IMR-90 (cell line): Measurements from ENCODE around the gene PLXNC1. TPM values are rescaled to one million over a fixed set of nuclear protein-coding genes. Genes with fewer than 3 reads are reported as not detected.

Source experiments
- ATAC-seq: fragments of 200-7000 bp; cut with Tn5 transposase; 2 replicates; pipeline ENCODE4 v1.9.1; 2020; ENCODE audit warnings: low read depth, mild to moderate bottlenecking, moderate library complexity
- BruUV-seq: library from RNA; stranded (reverse); fragments of 400-500 nt; replicated peaks from 2 replicates; lab custom pipeline; 2021; lab: Mats Ljungman, UMichigan
- CTCF ChIA-PET: fragments of 300-600 bp; formaldehyde crosslinking; extraction: SDS; loops from one replicate; lab custom pipeline; 2021; ENCODE audit warnings: antibody characterized with exemption; lab: Yijun Ruan, JAX
- POLR2A ChIA-PET: fragments of 300-600 bp; sonication (Branson Sonifier 250); formaldehyde crosslinking; loops from one replicate; lab custom pipeline; 2022; ENCODE audit warnings: antibody characterized with exemption; ENCODE audit not compliant: unreplicated experiment; lab: Charles Lee
- DNase-seq: peaks from one replicate; pipeline ENCODE4 v3.0.0; 2013
- H2AFZ ChIP-seq: replicated peaks from 2 replicates; pipeline ENCODE3; 2013; ENCODE audit warnings: low read length, mild to moderate bottlenecking; ENCODE audit not compliant: poor library complexity
- H2AK5ac ChIP-seq: 2 replicates; pipeline ENCODE4 v1.6.1; 2013; ENCODE audit warnings: low read depth, low read length, inconsistent platforms
- H2AK9ac ChIP-seq: replicated peaks from 2 replicates; pipeline ENCODE3; 2013; ENCODE audit warnings: mild to moderate bottlenecking, low read depth, low read length, moderate library complexity; ENCODE audit not compliant: poor library complexity
- H2BK120ac ChIP-seq: 2 replicates; pipeline ENCODE4 v1.6.1; 2013; ENCODE audit warnings: low read depth, low read length, inconsistent platforms
- H2BK15ac ChIP-seq: 3 replicates; pipeline ENCODE4 v1.6.1; 2013; ENCODE audit warnings: low read depth, low read length, inconsistent platforms
- H2BK20ac ChIP-seq: 2 replicates; pipeline ENCODE4 v1.6.1; 2013; ENCODE audit warnings: low read depth, mild to moderate bottlenecking, inconsistent platforms, low read length, moderate library complexity
- H2BK5ac ChIP-seq: 2 replicates; pipeline ENCODE4 v1.6.1; 2013; ENCODE audit warnings: mild to moderate bottlenecking, low read depth, low read length, inconsistent platforms; ENCODE audit not compliant: poor library complexity, severe bottlenecking
- H3K14ac ChIP-seq: replicated peaks from 2 replicates; pipeline ENCODE4 v1.6.1; 2013; ENCODE audit warnings: low read depth, low read length, inconsistent platforms
- H3K18ac ChIP-seq: 2 replicates; pipeline ENCODE4 v1.6.1; 2013; ENCODE audit warnings: low read depth, low read length, control low read depth
- H3K23ac ChIP-seq: 2 replicates; pipeline ENCODE4 v1.6.1; 2013; ENCODE audit warnings: low read depth, low read length, inconsistent platforms
- H3K27ac ChIP-seq: 2 replicates; pipeline ENCODE4 v1.5.1; 2013; ENCODE audit warnings: mild to moderate bottlenecking, control low read depth, low read length; ENCODE audit not compliant: insufficient read depth
- H3K27me3 ChIP-seq: 2 replicates; pipeline ENCODE4 v1.6.1; 2013; ENCODE audit warnings: low read length; ENCODE audit not compliant: control insufficient read depth, insufficient read depth
- H3K36me3 ChIP-seq: 2 replicates; pipeline ENCODE4 v1.6.1; 2013; ENCODE audit warnings: low read length, mixed read lengths; ENCODE audit not compliant: control insufficient read depth, insufficient read depth
- H3K4ac ChIP-seq: 2 replicates; pipeline ENCODE4 v1.6.1; 2013; ENCODE audit warnings: low read depth, low read length, inconsistent platforms
- H3K4me1 ChIP-seq: 2 replicates; pipeline ENCODE4 v1.6.1; 2013; ENCODE audit warnings: low read length, mixed read lengths; ENCODE audit not compliant: control insufficient read depth, insufficient read depth
- H3K4me2 ChIP-seq: 2 replicates; pipeline ENCODE4 v1.6.1; 2013; ENCODE audit warnings: low read depth, mild to moderate bottlenecking, control low read depth, low read length, moderate library complexity
- H3K4me3 ChIP-seq: 2 replicates; pipeline ENCODE4 v1.5.1; 2013; ENCODE audit warnings: low read depth, mild to moderate bottlenecking, control low read depth, low read length, moderate library complexity; ENCODE audit not compliant: insufficient read depth
- H3K56ac ChIP-seq: 2 replicates; pipeline ENCODE4 v1.6.1; 2013; ENCODE audit warnings: low read length, inconsistent platforms; ENCODE audit not compliant: insufficient read depth; ENCODE audit errors: extremely low read depth
- H3K79me1 ChIP-seq, 2 experiments: 2 replicates each; pipeline ENCODE4 v1.6.1; 2013; ENCODE audit warnings: low read length in 2 of 2, inconsistent platforms in 1 of 2, low read depth in 1 of 2
- H3K9ac ChIP-seq: 2 replicates; pipeline ENCODE4 v1.6.1; 2013; ENCODE audit warnings: low read depth, low read length, control low read depth
- H3K9me1 ChIP-seq: 2 replicates; pipeline ENCODE4 v1.6.1; 2013; ENCODE audit warnings: low read length, inconsistent platforms; ENCODE audit not compliant: insufficient read depth
- H3K9me3 ChIP-seq: 2 replicates; pipeline ENCODE4 v1.6.1; 2013; ENCODE audit warnings: low read length; ENCODE audit not compliant: control insufficient read depth, insufficient read depth
- H4K20me1 ChIP-seq: 2 replicates; pipeline ENCODE4 v1.6.1; 2013; ENCODE audit warnings: low read length, inconsistent platforms; ENCODE audit not compliant: insufficient read depth
- H4K5ac ChIP-seq: 2 replicates; pipeline ENCODE4 v1.6.1; 2013; ENCODE audit warnings: mild to moderate bottlenecking, low read depth, low read length, control low read depth
- H4K8ac ChIP-seq, 2 experiments: 2 replicates each; pipeline ENCODE4 v1.6.1; 2013; ENCODE audit warnings: low read depth in 2 of 2, low read length in 2 of 2, control low read depth in 1 of 2, inconsistent platforms in 1 of 2
- H4K91ac ChIP-seq: 2 replicates; pipeline ENCODE4 v1.6.1; 2013; ENCODE audit warnings: low read depth, low read length, inconsistent platforms; ENCODE audit not compliant: insufficient read depth
- BHLHE40 ChIP-seq: fragments of 150-350 bp; IDR thresholded peaks from 2 replicates; pipeline ENCODE4 v1.6.1; 2016; ENCODE audit warnings: mild to moderate bottlenecking, low read depth, low read length
- CEBPB ChIP-seq: IDR thresholded peaks from 2 replicates; pipeline ENCODE4 v1.6.1; 2012; ENCODE audit warnings: low read depth, low read length, improper control_type of control experiment
- CHD1 ChIP-seq: IDR thresholded peaks from 2 replicates; pipeline ENCODE4 v1.6.1; 2012; ENCODE audit warnings: low read depth, low read length, improper control_type of control experiment
- CTCF ChIP-seq: conservative IDR thresholded peaks from 2 replicates; pipeline ENCODE4 v1.5.1; 2012; ENCODE audit warnings: mild to moderate bottlenecking, low read depth, low read length, improper control_type of control experiment
- ELK1 ChIP-seq: fragments of 150-350 bp; IDR thresholded peaks from 2 replicates; pipeline ENCODE4 v1.6.1; 2016; ENCODE audit warnings: low read depth, mild to moderate bottlenecking, low read length, moderate library complexity, borderline replicate concordance
- FOS ChIP-seq: fragments of 150-350 bp; IDR thresholded peaks from 2 replicates; pipeline ENCODE4 v1.6.1; 2016; ENCODE audit warnings: low read depth, low read length
- MAFK ChIP-seq: IDR thresholded peaks from 2 replicates; pipeline ENCODE4 v1.6.1; 2012; ENCODE audit warnings: low read depth, low read length, improper control_type of control experiment
- MAZ ChIP-seq: IDR thresholded peaks from 2 replicates; pipeline ENCODE4 v1.6.1; 2012; ENCODE audit warnings: low read depth, mild to moderate bottlenecking, low read length, improper control_type of control experiment, moderate library complexity, borderline replicate concordance
- MXI1 ChIP-seq: IDR thresholded peaks from 2 replicates; pipeline ENCODE4 v1.6.1; 2012; ENCODE audit warnings: low read depth, mild to moderate bottlenecking, low read length, moderate library complexity, borderline replicate concordance
- NFE2L2 ChIP-seq: fragments of 150-350 bp; IDR thresholded peaks from 2 replicates; pipeline ENCODE4 v1.6.1; 2016; ENCODE audit warnings: low read depth, mild to moderate bottlenecking, low read length
- POLR2A ChIP-seq: IDR thresholded peaks from 2 replicates; pipeline ENCODE4 v1.6.1; 2012; ENCODE audit warnings: mild to moderate bottlenecking, low read depth, low read length
- RAD21 ChIP-seq: IDR thresholded peaks from 2 replicates; pipeline ENCODE4 v1.6.1; 2012; ENCODE audit warnings: low read length, improper control_type of control experiment
- RCOR1 ChIP-seq: IDR thresholded peaks from 2 replicates; pipeline ENCODE4 v1.6.1; 2012; ENCODE audit warnings: mild to moderate bottlenecking, low read length, improper control_type of control experiment; ENCODE audit not compliant: insufficient replicate concordance
- RFX5 ChIP-seq: IDR thresholded peaks from 2 replicates; pipeline ENCODE4 v1.8.0; 2012; ENCODE audit warnings: low read depth, mild to moderate bottlenecking, low read length, moderate library complexity
- SMC3 ChIP-seq: fragments of 150-350 bp; IDR thresholded peaks from 2 replicates; pipeline ENCODE4 v1.6.1; 2016; ENCODE audit warnings: low read depth, mild to moderate bottlenecking, antibody characterized with exemption, low read length, moderate library complexity
- USF2 ChIP-seq: fragments of 150-350 bp; IDR thresholded peaks from 2 replicates; pipeline ENCODE4 v1.6.1; 2017; ENCODE audit warnings: mild to moderate bottlenecking, antibody characterized with exemption, low read length, low read depth
- WGBS, 2 experiments: methylation state at CpG; one replicate each; pipeline versions ENCODE4 v1.1.5 to v1.1.7; 2013; ENCODE audit warnings: missing lambda C conversion rate in 2 of 2; ENCODE audit not compliant: insufficient read length in 1 of 2; ENCODE audit errors: extremely low coverage in 2 of 2; 5-methylcytosine and 5-hydroxymethylcytosine counted together
- dilution Hi-C: fragments of 300-500 bp; cut with HindIII; formaldehyde crosslinking; loops from one replicate; pipeline ENCODE4 v1.14.3; 2018; ENCODE audit warnings: low sequenced_read_pairs; ENCODE audit not compliant: unreplicated experiment
- in situ Hi-C: fragments of 300-500 bp; cut with MboI; formaldehyde crosslinking; loops from 3 replicates; pipeline ENCODE4 v1.14.3; 2019; ENCODE audit warnings: low sequenced_read_pairs, inconsistent platforms, mixed read lengths
- intact Hi-C: fragments of 100-400 bp; cut with micrococcal nuclease; formaldehyde crosslinking; loops from 2 replicates; pipeline ENCODE4 v1.10.0; 2022
- polyA plus RNA-seq, 3 experiments: library from polyadenylated mRNA; depleted of rRNA; stranded (reverse); fragments of >200 nt; gene quantifications; 2 replicates each; pipeline ENCODE4 v1.2.3, GENCODE V29; 2012; ENCODE audit warnings: low replicate concordance in 1 of 3
- total RNA-seq: library from RNA; depleted of rRNA; stranded (reverse); fragments of >200 nt; gene quantifications from 2 replicates; pipeline ENCODE4 v1.2.3, GENCODE V29; 2012

Gene PLXNC1
- total and polyA plus RNA-seq, 2 of the 4 experiments (the other 2 are of a cell fraction): 1.0 to 1.6 TPM

- H3K4me1 ChIP-seq: no peaks in the 10 kb centered on the region
- H3K9me1 ChIP-seq: no peaks in the 10 kb centered on the region; the same call in 1 of the 2 replicates
- H3K36me3 ChIP-seq: no peaks in the 10 kb centered on the region
- no peaks in the 10 kb centered on the region for H3K27me3 ChIP-seq
- intact Hi-C loops (no loop called here), dilution Hi-C loops (no loop called here), in situ Hi-C loops (no loop called here)
- no peak overlapping the region for H2AK5ac ChIP-seq
- TF ChIP-seq RFX5 (no peak), CTCF (no peak), RAD21 (no peak), MXI1 (no peak), POLR2A (no peak), RCOR1 (no peak), ELK1 (no peak), CHD1 (no peak), FOS (no peak), NFE2L2 (no peak), CEBPB (no peak), USF2 (no peak), SMC3 (no peak), MAZ (no peak), MAFK (no peak), BHLHE40 (no peak)
- WGBS, 2 experiments: no CpG with 5 or more reads among the region's 6 CpGs
- H3K9me3 ChIP-seq: no peaks in the 10 kb centered on the region
- no peak overlapping the region for H4K5ac ChIP-seq
- H2BK15ac ChIP-seq: no peak overlapping the region
- ChIA-PET CTCF (no interaction called here), POLR2A (no interaction called here)
- no peak overlapping the region for H4K91ac ChIP-seq
- no peak overlapping the region for H2BK20ac ChIP-seq
- no peak overlapping the region for H3K14ac ChIP-seq
- H3K4me3 ChIP-seq: no peak overlapping the region
- H3K27ac ChIP-seq: no peak overlapping the region
- H2AK9ac ChIP-seq: no peak overlapping the region
- no peak overlapping the region for H2BK5ac ChIP-seq
- no peak overlapping the region for H3K9ac ChIP-seq
- H4K20me1 ChIP-seq: no peaks in the 10 kb centered on the region
- H3K23ac ChIP-seq: no peak overlapping the region
- no peak overlapping the region for H4K8ac ChIP-seq
- no peak overlapping the region for H2BK120ac ChIP-seq
- H3K18ac ChIP-seq: no peak overlapping the region
- H3K79me1 ChIP-seq: no peaks in the 10 kb centered on the region
- H3K4me2 ChIP-seq: no peak overlapping the region
- H3K56ac ChIP-seq: no peak overlapping the region
- ATAC-seq: no peak
- no TSS peak for BruUV-seq
- no peak overlapping the region for H2AFZ ChIP-seq
- no peak overlapping the region for H3K4ac ChIP-seq
- no peak for DNase-seq
Measured at GRCh38 chr12:94340573-94340972, 192.2 kb downstream of the PLXNC1 start.
